ENCODE results near the gene C2orf72.

DNA sequence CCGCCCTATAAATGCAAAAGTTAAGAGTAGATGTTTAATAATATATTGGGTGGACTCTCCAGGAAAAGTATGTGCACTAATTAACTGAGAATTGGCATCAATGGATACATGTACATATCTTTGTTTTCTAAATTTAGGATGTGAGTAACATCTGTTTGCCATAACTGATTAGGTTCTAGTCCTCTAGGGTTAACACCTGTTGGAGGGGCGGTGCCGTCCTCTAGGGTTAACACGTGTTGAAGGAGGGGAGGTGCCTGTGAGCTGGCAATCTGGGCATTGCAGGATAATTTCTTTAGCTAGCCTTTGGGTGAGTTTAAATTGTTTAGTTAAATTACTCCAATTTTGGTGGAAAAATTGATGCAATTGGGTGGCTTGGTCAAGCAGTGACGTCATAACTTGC lies 56.6 kb downstream of the C2orf72 start:
- TF ChIP-seq POLR2AphosphoS5 (IDR thresholded peaks at IDR 0.05) (no peak), CTCF (IDR thresholded peaks at IDR 0.05) (no peak), POLR2A (IDR thresholded peaks at IDR 0.05) (no peak), EP300 (IDR thresholded peaks at IDR 0.05) (no peak)

Data from stomach (tissue), 4 donors.